ENCODE measurements around the gene ACKR4.

GRCh38 chr3:132595014-132595413, 2.1 kb upstream of the ACKR4 start:
- TF ChIP-seq CTCF (IDR thresholded peaks at IDR 0.05) (no peak), ZFX (IDR thresholded peaks at IDR 0.05; ENCODE audit: borderline replicate concordance) (no peak)

Measured in 22Rv1 (cell line).